ENCODE data around the gene UBE3C.

UBE3C gene

DNA sequence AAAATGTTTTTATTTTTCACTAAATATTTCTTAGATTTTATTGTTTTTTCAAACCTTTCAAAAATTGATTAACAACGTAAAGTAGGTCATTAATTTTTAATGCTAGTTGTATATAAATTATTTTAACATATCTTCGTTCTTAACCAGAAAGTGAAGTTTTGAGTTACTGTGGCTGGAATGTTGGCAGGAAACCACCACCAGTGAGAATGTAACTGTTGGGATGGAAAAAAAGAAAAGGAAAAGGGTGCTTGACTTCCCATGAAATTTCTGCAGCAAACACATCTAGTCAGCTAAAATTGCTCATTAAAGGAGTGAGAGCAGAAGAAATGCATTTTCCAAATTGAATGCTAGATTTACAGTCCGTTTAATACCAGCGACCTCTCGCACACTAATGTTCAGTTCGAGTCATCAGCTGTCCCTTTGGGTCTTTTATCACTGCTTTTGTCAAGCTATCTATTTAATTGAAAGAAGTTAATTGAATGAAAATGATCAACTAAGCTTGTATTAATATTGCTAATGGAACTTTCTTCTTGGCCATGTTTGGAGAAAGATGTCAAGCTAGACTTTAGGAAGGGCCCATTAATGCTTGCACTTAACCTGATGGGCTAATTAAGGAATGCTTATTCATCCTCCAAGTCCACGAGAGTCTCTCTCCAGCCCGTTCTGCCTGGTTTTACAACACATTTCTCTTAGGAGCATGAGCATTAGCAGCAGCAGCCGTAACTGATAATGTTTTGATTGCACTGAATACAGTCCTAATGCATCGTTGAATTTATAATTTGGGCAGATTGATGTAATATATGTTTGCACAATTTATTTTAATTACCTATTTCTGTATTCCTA, 70.1 kb downstream of the UBE3C start:
- H3K27ac ChIP-seq, result no peak overlapping the region
- H3K4me1 ChIP-seq, result no peaks in the 10 kb centered on the region
- H2AFZ ChIP-seq, result no peak overlapping the region
- H3K27me3 ChIP-seq (ENCODE audit: control insufficient read depth, insufficient read depth, low read length), result no peaks in the 10 kb centered on the region
- H3K9ac ChIP-seq, result no peak overlapping the region
- no peak overlapping the region for H3K4me3 ChIP-seq (ENCODE audit: low read depth, low read length)
- H3K36me3 ChIP-seq (ENCODE audit: control insufficient read depth, insufficient read depth, low read length), result no peaks in the 10 kb centered on the region
- no peak overlapping the region for H3K4me2 ChIP-seq (ENCODE audit: low read length)
- no peaks in the 10 kb centered on the region for H3K79me2 ChIP-seq
- TF ChIP-seq, protein P1, sequence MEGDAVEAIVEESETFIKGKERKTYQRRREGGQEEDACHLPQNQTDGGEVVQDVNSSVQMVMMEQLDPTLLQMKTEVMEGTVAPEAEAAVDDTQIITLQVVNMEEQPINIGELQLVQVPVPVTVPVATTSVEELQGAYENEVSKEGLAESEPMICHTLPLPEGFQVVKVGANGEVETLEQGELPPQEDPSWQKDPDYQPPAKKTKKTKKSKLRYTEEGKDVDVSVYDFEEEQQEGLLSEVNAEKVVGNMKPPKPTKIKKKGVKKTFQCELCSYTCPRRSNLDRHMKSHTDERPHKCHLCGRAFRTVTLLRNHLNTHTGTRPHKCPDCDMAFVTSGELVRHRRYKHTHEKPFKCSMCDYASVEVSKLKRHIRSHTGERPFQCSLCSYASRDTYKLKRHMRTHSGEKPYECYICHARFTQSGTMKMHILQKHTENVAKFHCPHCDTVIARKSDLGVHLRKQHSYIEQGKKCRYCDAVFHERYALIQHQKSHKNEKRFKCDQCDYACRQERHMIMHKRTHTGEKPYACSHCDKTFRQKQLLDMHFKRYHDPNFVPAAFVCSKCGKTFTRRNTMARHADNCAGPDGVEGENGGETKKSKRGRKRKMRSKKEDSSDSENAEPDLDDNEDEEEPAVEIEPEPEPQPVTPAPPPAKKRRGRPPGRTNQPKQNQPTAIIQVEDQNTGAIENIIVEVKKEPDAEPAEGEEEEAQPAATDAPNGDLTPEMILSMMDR (IDR thresholded peaks at IDR 0.05), result no peak
- no peaks in the 10 kb centered on the region for H3K9me3 ChIP-seq (ENCODE audit: control insufficient read depth, low read length)

DNA sequence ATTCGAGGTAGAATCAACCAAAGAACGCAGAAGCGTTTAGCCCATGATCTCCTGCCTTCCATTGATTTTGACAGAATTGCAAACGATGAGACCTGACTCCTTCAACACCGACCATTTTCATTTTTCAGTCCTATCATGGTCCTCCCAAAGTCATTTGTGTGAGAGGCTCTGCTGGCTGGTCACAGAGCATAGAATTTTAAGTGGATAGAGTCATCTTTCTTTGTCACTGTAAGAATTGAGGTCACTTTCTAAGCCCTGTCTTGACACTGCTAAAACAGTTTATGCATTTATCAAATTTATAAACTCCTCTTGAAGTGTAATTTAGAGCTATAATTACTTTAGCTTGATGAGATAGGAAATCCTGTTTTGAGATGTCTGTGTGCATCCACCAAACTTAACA, 72.0 kb downstream of the UBE3C start:
- H3K4me2 ChIP-seq (ENCODE audit: low read length), result no peak overlapping the region
- H3K27me3 ChIP-seq (ENCODE audit: control insufficient read depth, insufficient read depth, low read length), result no peaks in the 10 kb centered on the region
- no peak overlapping the region for H2AFZ ChIP-seq
- no peak overlapping the region for H3K27ac ChIP-seq
- no peak overlapping the region for H3K4me3 ChIP-seq (ENCODE audit: low read depth, low read length)
- H3K4me1 ChIP-seq, result no peaks in the 10 kb centered on the region
- TF ChIP-seq, protein P1 (IDR thresholded peaks at IDR 0.05), result no peak
- H3K9ac ChIP-seq, result no peak overlapping the region
- H3K36me3 ChIP-seq (ENCODE audit: control insufficient read depth, insufficient read depth, low read length), result no peaks in the 10 kb centered on the region
- H3K9me3 ChIP-seq (ENCODE audit: control insufficient read depth, low read length), result no peaks in the 10 kb centered on the region
- H3K79me2 ChIP-seq, result no peaks in the 10 kb centered on the region

DNA sequence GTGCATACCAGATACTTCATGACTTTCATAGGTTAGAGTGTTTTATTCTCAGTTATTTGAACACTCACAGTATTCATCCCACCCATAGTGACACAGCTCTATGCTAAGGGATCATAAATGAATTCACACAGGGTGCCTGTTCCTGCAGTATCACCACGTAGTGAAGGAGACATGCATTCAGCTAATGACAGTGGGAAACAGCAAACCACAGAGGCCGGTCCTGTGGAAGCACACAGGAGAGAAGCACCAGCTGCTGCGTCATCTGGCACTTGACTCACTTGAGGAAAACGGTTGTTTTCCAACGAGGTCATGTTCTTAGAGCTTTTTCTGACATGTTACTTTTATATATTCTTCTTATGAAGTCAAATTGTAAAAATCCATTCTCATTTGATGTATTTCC, 73.0 kb downstream of the UBE3C start:
- H3K9ac ChIP-seq, result no peak overlapping the region
- H3K27ac ChIP-seq, result no peak overlapping the region

DNA sequence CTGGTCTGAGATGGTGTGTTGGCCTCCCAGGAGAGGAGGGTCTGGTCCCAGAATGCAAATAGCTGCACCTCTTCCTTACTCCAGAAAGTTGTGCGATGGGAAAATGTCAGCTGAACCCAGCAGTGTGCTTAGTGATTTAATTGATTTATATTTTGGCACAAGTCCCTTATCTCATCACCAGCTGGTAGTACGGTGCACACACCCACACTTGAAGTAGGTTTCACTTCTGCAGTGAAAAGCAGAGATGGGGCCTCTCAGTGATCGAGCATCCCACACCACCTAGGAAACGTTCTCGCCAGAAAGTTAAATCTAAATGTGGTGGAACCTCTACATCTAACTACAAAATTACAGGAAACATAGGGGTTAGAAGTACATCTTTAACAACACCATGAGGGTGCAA, 80.4 kb downstream of the UBE3C start:
- Histone ChIP-seq H3K79me2 (no peaks in the 10 kb centered on the region), H3K9ac (no peak overlapping the region), H3K27me3 (ENCODE audit: control insufficient read depth, insufficient read depth, low read length) (no peaks in the 10 kb centered on the region), H3K27ac (no peak overlapping the region), H3K36me3 (ENCODE audit: control insufficient read depth, insufficient read depth, low read length) (no peaks in the 10 kb centered on the region), H3K4me1 (no peaks in the 10 kb centered on the region), H3K9me3 (ENCODE audit: control insufficient read depth, low read length) (no peaks in the 10 kb centered on the region), H2AFZ (no peak overlapping the region), H3K4me2 (ENCODE audit: low read length) (no peak overlapping the region), H3K4me3 (ENCODE audit: low read depth, low read length) (no peak overlapping the region)
- TF ChIP-seq, protein P1 (IDR thresholded peaks at IDR 0.05), result no peak

More for the DNA sequence above, 73.0 kb downstream of the UBE3C start:
- Histone ChIP-seq H3K4me1 (no peaks in the 10 kb centered on the region), H3K79me2 (no peaks in the 10 kb centered on the region), H3K27me3 (ENCODE audit: control insufficient read depth, insufficient read depth, low read length) (no peaks in the 10 kb centered on the region), H3K9me3 (ENCODE audit: control insufficient read depth, low read length) (no peaks in the 10 kb centered on the region), H3K36me3 (ENCODE audit: control insufficient read depth, insufficient read depth, low read length) (no peaks in the 10 kb centered on the region), H3K4me2 (ENCODE audit: low read length) (no peak overlapping the region), H2AFZ (no peak overlapping the region), H3K4me3 (ENCODE audit: low read depth, low read length) (no peak overlapping the region)
- TF ChIP-seq, protein P1 (IDR thresholded peaks at IDR 0.05), result no peak

Data from parathyroid adenoma (tissue), 2 donors.